Measurements from ENCODE around the gene FSCN2. TPM values are rescaled to one million over a fixed set of nuclear protein-coding genes. Genes with fewer than 3 reads are reported as not detected.

FSCN2 gene
- total RNA-seq, 2 donors from 2014 or later: 0.65 to 0.72 TPM

- ATAC-seq (no peak), DNase-seq (no peak)
- Mint-ChIP-seq H3K27ac (no peak overlapping the region), H3K36me3 (ENCODE audit: low read depth) (peaks cover 2% of the 10 kb centered on the region), H3K4me3 (no peak overlapping the region), H3K4me1 (no peaks in the 10 kb centered on the region), H3K27me3 (no peaks in the 10 kb centered on the region)
- H3K9me3 ChIP-seq (ENCODE audit: control insufficient read depth, low read length, poor library complexity, severe bottlenecking): no peaks in the 10 kb centered on the region
Measured at GRCh38 chr17:81558941-81559806, 31.0 kb downstream of the FSCN2 start.

- no peaks in the 10 kb centered on the region for H3K4me1 Mint-ChIP-seq
- no peaks in the 10 kb centered on the region for H3K27me3 Mint-ChIP-seq
- peak overlapping the region; percentile 57 for H3K27ac Mint-ChIP-seq
- ATAC-seq (no peak), DNase-seq (no peak)
- no peak overlapping the region for H3K4me3 Mint-ChIP-seq
- peaks cover 5% of the 10 kb centered on the region for H3K36me3 Mint-ChIP-seq (ENCODE audit: low read depth)
- H3K9me3 ChIP-seq (ENCODE audit: control insufficient read depth, low read length, poor library complexity, severe bottlenecking): no peaks in the 10 kb centered on the region
Measured at GRCh38 chr17:81561494-81561885, 33.3 kb downstream of the FSCN2 start.

DNA sequence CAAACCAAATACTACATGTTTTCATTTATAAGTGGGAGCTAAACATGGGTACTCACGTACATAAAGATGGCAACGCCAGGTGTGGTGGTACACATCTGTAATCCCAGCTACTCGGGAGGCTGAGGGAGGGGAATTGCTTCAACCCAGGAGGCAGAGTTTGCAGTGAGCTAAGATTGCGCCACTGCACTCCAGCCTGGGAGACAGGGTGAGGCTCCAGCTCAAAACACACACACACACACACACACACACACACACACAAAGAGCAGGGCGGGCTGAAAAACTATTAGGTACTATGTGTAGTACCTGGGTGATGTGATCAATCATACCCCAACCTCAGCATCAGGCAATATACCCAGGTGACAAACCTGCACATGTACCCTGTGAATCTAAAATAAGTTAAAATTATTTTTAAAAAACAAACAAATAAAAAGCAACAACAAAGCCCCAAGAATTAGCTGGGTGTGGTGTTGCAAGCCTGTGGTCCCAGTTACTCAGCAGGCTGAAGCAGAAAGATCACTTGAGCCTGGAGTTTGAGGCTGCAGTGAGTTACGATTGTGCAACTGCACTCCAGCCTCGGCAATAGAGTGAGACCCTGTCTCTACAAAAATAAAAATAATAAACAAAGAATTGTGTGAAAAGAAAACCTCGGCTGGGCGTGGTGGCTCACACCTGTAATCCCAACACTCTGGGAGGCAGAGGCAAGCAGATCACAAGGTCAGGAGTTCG is 35.8 kb downstream of the FSCN2 start:
- no peaks in the 10 kb centered on the region for H3K9me3 ChIP-seq (ENCODE audit: control insufficient read depth, low read length, poor library complexity, severe bottlenecking)
- ATAC-seq (no peak), DNase-seq (no peak)
- Mint-ChIP-seq H3K27ac (no peak overlapping the region), H3K27me3 (no peaks in the 10 kb centered on the region), H3K4me3 (no peak overlapping the region), H3K4me1 (no peaks in the 10 kb centered on the region), H3K36me3 (ENCODE audit: low read depth) (peaks cover 2% of the 10 kb centered on the region)

GRCh38 chr17:81564778-81565177 is 36.6 kb downstream of the FSCN2 start:
- H3K9me3 ChIP-seq (ENCODE audit: control insufficient read depth, low read length, poor library complexity, severe bottlenecking): no peaks in the 10 kb centered on the region
- DNase-seq: no peak
- Mint-ChIP-seq H3K27ac (no peak overlapping the region), H3K27me3 (no peaks in the 10 kb centered on the region), H3K4me3 (no peak overlapping the region), H3K4me1 (no peaks in the 10 kb centered on the region), H3K36me3 (ENCODE audit: low read depth) (peaks cover 2% of the 10 kb centered on the region)
- no peak for ATAC-seq

GRCh38 chr17:81565231-81565630 is 37.1 kb downstream of the FSCN2 start:
- no peaks in the 10 kb centered on the region for H3K9me3 ChIP-seq (ENCODE audit: control insufficient read depth, low read length, poor library complexity, severe bottlenecking)
- H3K4me3 Mint-ChIP-seq: no peak overlapping the region
- no peaks in the 10 kb centered on the region for H3K27me3 Mint-ChIP-seq
- H3K27ac Mint-ChIP-seq: peak overlapping the region; percentile 14
- H3K36me3 Mint-ChIP-seq (ENCODE audit: low read depth): peaks cover 2% of the 10 kb centered on the region
- no peak for DNase-seq
- ATAC-seq: no peak
- no peaks in the 10 kb centered on the region for H3K4me1 Mint-ChIP-seq

- no peak for DNase-seq
- no peak overlapping the region for H3K4me3 Mint-ChIP-seq
- H3K4me1 Mint-ChIP-seq: no peaks in the 10 kb centered on the region
- no peak overlapping the region for H3K27ac Mint-ChIP-seq
- H3K27me3 Mint-ChIP-seq: no peaks in the 10 kb centered on the region
- no peaks in the 10 kb centered on the region for H3K9me3 ChIP-seq (ENCODE audit: control insufficient read depth, low read length, poor library complexity, severe bottlenecking)
- H3K36me3 Mint-ChIP-seq (ENCODE audit: low read depth): peaks cover 2% of the 10 kb centered on the region
- no peak for ATAC-seq
Measured at GRCh38 chr17:81566461-81567126, 38.4 kb downstream of the FSCN2 start.

GRCh38 chr17:81567191-81567590 is 39.0 kb downstream of the FSCN2 start:
- ATAC-seq (no peak), DNase-seq (no peak)
- Mint-ChIP-seq H3K27ac (no peak overlapping the region), H3K27me3 (no peaks in the 10 kb centered on the region), H3K4me3 (no peak overlapping the region), H3K36me3 (ENCODE audit: low read depth) (peaks cover 2% of the 10 kb centered on the region), H3K4me1 (no peaks in the 10 kb centered on the region)
- no peaks in the 10 kb centered on the region for H3K9me3 ChIP-seq (ENCODE audit: control insufficient read depth, low read length, poor library complexity, severe bottlenecking)

DNA sequence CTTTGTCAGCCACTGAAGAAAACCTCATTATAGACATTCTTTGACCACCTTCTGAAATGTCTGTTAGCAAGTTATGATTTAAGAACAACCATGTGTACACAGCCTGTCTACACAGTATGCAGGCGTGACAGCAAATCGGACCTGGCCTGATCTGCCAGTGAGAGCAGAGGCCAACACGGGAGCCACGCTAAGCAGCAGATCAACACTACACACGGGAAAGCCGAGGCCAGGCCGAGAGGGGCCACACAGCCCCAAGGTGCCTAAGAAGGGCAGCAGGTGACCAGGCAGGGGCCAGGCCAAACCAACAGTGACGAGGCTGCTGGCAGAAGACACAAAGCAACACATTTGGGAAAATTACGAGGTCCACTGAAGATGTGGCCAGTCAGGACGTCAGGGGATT is 40.2 kb downstream of the FSCN2 start:
- H3K36me3 Mint-ChIP-seq (ENCODE audit: low read depth): peaks cover 2% of the 10 kb centered on the region
- no peaks in the 10 kb centered on the region for H3K9me3 ChIP-seq (ENCODE audit: control insufficient read depth, low read length, poor library complexity, severe bottlenecking)
- no peak overlapping the region for H3K4me3 Mint-ChIP-seq
- H3K27me3 Mint-ChIP-seq: no peaks in the 10 kb centered on the region
- H3K4me1 Mint-ChIP-seq: no peaks in the 10 kb centered on the region
- ATAC-seq (no peak), DNase-seq (no peak)
- H3K27ac Mint-ChIP-seq: no peak overlapping the region

DNA sequence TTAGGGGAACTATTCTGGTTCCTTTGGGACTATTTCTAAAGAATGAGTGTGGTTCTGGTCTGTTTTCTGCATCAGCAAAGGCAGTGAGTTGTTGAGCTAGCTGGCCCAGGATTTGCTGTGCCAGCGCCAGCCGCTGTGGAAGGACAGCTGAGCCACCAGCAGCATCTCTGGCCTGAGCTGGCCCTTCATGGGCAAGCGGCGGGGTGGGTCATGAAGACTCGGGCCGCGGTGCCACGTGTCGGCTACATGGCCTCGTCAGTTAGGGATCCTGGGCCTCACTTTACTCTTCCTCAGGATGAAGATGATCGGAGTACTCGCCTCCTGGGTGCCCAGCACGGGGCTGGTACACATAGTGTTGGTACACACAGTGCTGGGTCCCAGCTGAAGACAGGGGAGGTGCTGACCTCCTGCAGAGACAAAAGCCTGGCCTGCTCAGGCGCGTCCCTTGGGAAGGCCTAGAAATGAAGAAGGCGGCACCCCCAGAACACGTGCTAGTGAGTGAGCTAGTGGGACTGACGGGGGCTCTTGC is 41.9 kb downstream of the FSCN2 start:
- H3K27ac Mint-ChIP-seq: peak overlapping the region; percentile 70
- H3K4me1 Mint-ChIP-seq: no peaks in the 10 kb centered on the region
- no peak overlapping the region for H3K4me3 Mint-ChIP-seq
- ATAC-seq: no peak
- DNase-seq: no peak
- no peaks in the 10 kb centered on the region for H3K27me3 Mint-ChIP-seq
- H3K9me3 ChIP-seq (ENCODE audit: control insufficient read depth, low read length, poor library complexity, severe bottlenecking): no peaks in the 10 kb centered on the region
- no peaks in the 10 kb centered on the region for H3K36me3 Mint-ChIP-seq (ENCODE audit: low read depth)

DNA sequence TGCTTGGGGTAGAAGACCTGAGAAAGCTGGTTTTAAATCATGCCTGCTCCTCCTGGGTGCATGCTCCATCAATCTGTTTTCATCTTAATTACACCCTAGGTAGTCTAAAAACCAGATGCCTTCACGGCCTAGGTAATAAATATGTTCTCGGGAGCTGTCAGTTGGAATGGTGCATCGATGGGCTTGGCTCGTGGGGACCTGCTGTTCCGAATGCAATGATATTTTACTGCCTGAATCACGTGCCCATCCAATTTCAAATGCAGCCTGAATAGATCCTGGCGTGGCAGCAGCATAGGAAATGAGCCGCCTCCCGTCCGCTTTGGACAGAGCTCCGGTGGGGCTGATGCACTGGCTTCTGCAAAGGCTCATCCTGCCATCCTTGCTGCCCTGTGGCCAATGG is 42.8 kb downstream of the FSCN2 start:
- DNase-seq: no peak
- H3K36me3 Mint-ChIP-seq (ENCODE audit: low read depth): no peaks in the 10 kb centered on the region
- H3K4me1 Mint-ChIP-seq: no peaks in the 10 kb centered on the region
- no peak overlapping the region for H3K27ac Mint-ChIP-seq
- no peaks in the 10 kb centered on the region for H3K27me3 Mint-ChIP-seq
- no peak for ATAC-seq
- H3K9me3 ChIP-seq (ENCODE audit: control insufficient read depth, low read length, poor library complexity, severe bottlenecking): no peaks in the 10 kb centered on the region
- no peak overlapping the region for H3K4me3 Mint-ChIP-seq

GRCh38 chr17:81572563-81573168 is 44.5 kb downstream of the FSCN2 start:
- H3K4me1 Mint-ChIP-seq: peaks cover 3% of the 10 kb centered on the region
- no peaks in the 10 kb centered on the region for H3K27me3 Mint-ChIP-seq
- ATAC-seq (no peak), DNase-seq (no peak)
- H3K4me3 Mint-ChIP-seq: no peak overlapping the region
- no peaks in the 10 kb centered on the region for H3K9me3 ChIP-seq (ENCODE audit: control insufficient read depth, low read length, poor library complexity, severe bottlenecking)
- H3K27ac Mint-ChIP-seq: no peak overlapping the region
- no peaks in the 10 kb centered on the region for H3K36me3 Mint-ChIP-seq (ENCODE audit: low read depth)

DNA sequence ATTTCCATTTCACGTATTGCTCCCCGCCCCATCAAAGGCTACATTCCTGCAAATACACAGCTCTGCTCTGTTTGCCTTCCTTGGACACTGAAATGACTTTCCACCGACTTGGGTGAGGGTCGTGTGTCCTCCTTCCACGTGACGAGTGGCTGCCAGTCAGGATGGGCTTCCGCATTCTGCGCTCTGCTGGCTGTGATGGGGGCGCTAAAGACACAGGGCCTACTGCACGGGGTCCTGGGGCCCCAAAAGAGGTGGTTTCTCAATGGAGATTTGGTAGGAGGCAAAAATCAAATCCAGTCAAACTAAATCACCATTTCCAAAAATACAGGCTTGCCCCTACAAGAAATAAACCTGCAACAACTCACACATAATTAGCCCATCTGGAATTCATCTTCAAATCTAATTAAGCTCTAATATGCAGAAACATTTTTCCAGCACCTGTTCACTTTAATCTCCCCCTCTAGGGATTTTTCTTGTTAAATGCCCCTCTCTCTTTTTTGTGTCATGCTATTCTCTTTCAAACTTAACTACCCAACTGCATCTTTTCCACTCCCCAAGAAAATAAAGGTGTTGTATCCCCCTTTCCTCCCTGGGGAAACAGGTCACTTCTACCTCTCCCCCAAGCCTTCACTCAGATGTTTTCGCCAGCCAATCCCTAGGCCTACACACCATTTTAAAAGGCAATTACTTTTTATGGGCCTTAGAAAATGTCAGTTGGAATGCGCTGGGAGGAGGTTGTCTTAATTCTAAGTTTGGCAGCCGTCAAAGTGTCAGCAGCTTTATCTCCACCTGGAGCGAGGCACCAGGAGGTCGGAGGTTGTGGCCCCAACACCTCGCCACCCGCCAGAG is 45.8 kb downstream of the FSCN2 start:
- Mint-ChIP-seq H3K36me3 (ENCODE audit: low read depth) (no peaks in the 10 kb centered on the region), H3K4me3 (no peak overlapping the region), H3K4me1 (peaks cover 8% of the 10 kb centered on the region), H3K27ac (no peak overlapping the region), H3K27me3 (no peaks in the 10 kb centered on the region)
- DNase-seq: no peak
- no peaks in the 10 kb centered on the region for H3K9me3 ChIP-seq (ENCODE audit: control insufficient read depth, low read length, poor library complexity, severe bottlenecking)
- ATAC-seq: no peak

All from T-helper 17 cell (primary cell).